A673 (cell line): ENCODE measurements around the gene TBC1D9B. TPM values are rescaled to one million over a fixed set of nuclear protein-coding genes. Genes with fewer than 3 reads are reported as not detected.

Experiments
- BruUV-seq: library from RNA; stranded (reverse); fragments of 400-500 nt; replicated peaks from 2 replicates; lab custom pipeline; 2021; lab: Mats Ljungman, UMichigan
- CTCF ChIA-PET: fragments of 300-600 bp; sonication (Branson Sonifier 250); formaldehyde crosslinking; loops from one replicate; lab custom pipeline; 2022; ENCODE audit warnings: antibody characterized with exemption; lab: Charles Lee
- POLR2A ChIA-PET: fragments of 300-600 bp; sonication (Branson Sonifier 250); formaldehyde crosslinking; loops from one replicate; lab custom pipeline; 2022; ENCODE audit warnings: antibody characterized with exemption; ENCODE audit not compliant: low non-redundant PET; lab: Charles Lee
- DNase-seq: peaks from one replicate; pipeline ENCODE4 v3.0.0-alpha.2; 2015; ENCODE audit warnings: low spot score
- H3K27ac ChIP-seq: fragments of 200-600 bp; sonication (generic); 2 replicates; pipeline ENCODE4 v1.5.1; 2016; ENCODE audit warnings: mixed run types, low read depth, mild to moderate bottlenecking, mixed read lengths, antibody characterized with exemption, low read length; ENCODE audit not compliant: poor library complexity, severe bottlenecking
- H3K27me3 ChIP-seq: fragments of 200-600 bp; sonication (generic); replicated peaks from 2 replicates; pipeline ENCODE4 v1.6.1; 2017; ENCODE audit warnings: mixed run types, low read depth, mild to moderate bottlenecking, mixed read lengths, antibody characterized with exemption, low read length; ENCODE audit not compliant: insufficient read depth, poor library complexity
- H3K36me3 ChIP-seq: fragments of 200-600 bp; sonication (generic); 2 replicates; pipeline ENCODE4 v1.6.1; 2016; ENCODE audit warnings: mixed run types, mild to moderate bottlenecking, mixed read lengths, antibody characterized with exemption, low read length; ENCODE audit not compliant: insufficient read depth, poor library complexity, severe bottlenecking
- H3K4me1 ChIP-seq: fragments of 200-600 bp; sonication (generic); 2 replicates; pipeline ENCODE4 v1.6.1; 2017; ENCODE audit warnings: mixed run types, mild to moderate bottlenecking, mixed read lengths, antibody characterized with exemption, low read length; ENCODE audit not compliant: insufficient read depth, poor library complexity, severe bottlenecking
- H3K4me3 ChIP-seq: fragments of 200-600 bp; sonication (generic); 2 replicates; pipeline ENCODE4 v1.5.1; 2016; ENCODE audit warnings: low read depth, mixed run types, mild to moderate bottlenecking, mixed read lengths, low read length; ENCODE audit not compliant: poor library complexity, severe bottlenecking
- H3K9me3 ChIP-seq: fragments of 200-600 bp; sonication (generic); 2 replicates; pipeline ENCODE4 v1.6.1; 2016; ENCODE audit warnings: mixed run types, low read depth, mild to moderate bottlenecking, mixed read lengths, antibody characterized with exemption, low read length; ENCODE audit not compliant: poor library complexity, severe bottlenecking
- CTCF ChIP-seq: fragments of 300-800, 200-600 bp; sonication (generic); conservative IDR thresholded peaks from 2 replicates; pipeline ENCODE4 v1.5.1; 2017; ENCODE audit warnings: low read depth, mild to moderate bottlenecking, antibody characterized with exemption, low read length, moderate library complexity, mixed read lengths
- EZH2 ChIP-seq: fragments of 200-600 bp; sonication (generic); IDR thresholded peaks from 2 replicates; pipeline ENCODE4 v1.6.1; 2017; ENCODE audit warnings: borderline replicate concordance, low read depth, mild to moderate bottlenecking, mixed read lengths, antibody characterized with exemption, low read length; ENCODE audit not compliant: poor library complexity, severe bottlenecking
- intact Hi-C: fragments of 100-400 bp; cut with micrococcal nuclease; formaldehyde crosslinking; loops from one replicate; pipeline ENCODE4 v1.10.0; 2022; ENCODE audit not compliant: unreplicated experiment
- total RNA-seq: library from RNA; stranded (reverse); gene quantifications from 2 replicates; pipeline ENCODE4 v1.2.3, GENCODE V29; 2021

TBC1D9B gene
- total RNA-seq, 1 experiment from 2014 or later: 68.2 TPM

- no peak overlapping the region for H3K4me3 ChIP-seq
- DNase-seq: no peak
- no peaks in the 10 kb centered on the region for H3K27me3 ChIP-seq
- ChIA-PET CTCF (no interaction called here), POLR2A (no interaction called here)
- no TSS peak for BruUV-seq
- TF ChIP-seq CTCF (no peak), EZH2 (no peak)
- no peak overlapping the region for H3K27ac ChIP-seq
- peaks cover 7% of the 10 kb centered on the region for H3K36me3 ChIP-seq
- intact Hi-C loops: no loop called here
- no peaks in the 10 kb centered on the region for H3K9me3 ChIP-seq
- H3K4me1 ChIP-seq: peaks cover 10% of the 10 kb centered on the region
These were observed 91.3 kb downstream of the TBC1D9B start for GRCh38 chr5:179816401-179816795.

- no TSS peak for BruUV-seq
- H3K36me3 ChIP-seq: peaks cover 7% of the 10 kb centered on the region
- DNase-seq: no peak
- H3K27ac ChIP-seq: no peak overlapping the region
- TF ChIP-seq CTCF (no peak), EZH2 (no peak)
- H3K4me1 ChIP-seq: peaks cover 10% of the 10 kb centered on the region
- ChIA-PET POLR2A (no interaction called here), CTCF (no interaction called here)
- intact Hi-C loops: no loop called here
- no peaks in the 10 kb centered on the region for H3K27me3 ChIP-seq
- H3K4me3 ChIP-seq: no peak overlapping the region
- no peaks in the 10 kb centered on the region for H3K9me3 ChIP-seq
These were observed 92.0 kb downstream of the TBC1D9B start for GRCh38 chr5:179815491-179816249.

- no peaks in the 10 kb centered on the region for H3K9me3 ChIP-seq
- POLR2A ChIA-PET: no interaction called here
- intact Hi-C loops: no loop called here
- no peaks in the 10 kb centered on the region for H3K27me3 ChIP-seq
- no peak for DNase-seq
- H3K27ac ChIP-seq: no peak overlapping the region
- H3K36me3 ChIP-seq: peaks cover 7% of the 10 kb centered on the region
- BruUV-seq: no TSS peak
- no peak overlapping the region for H3K4me3 ChIP-seq
- CTCF ChIA-PET: no interaction called here
- H3K4me1 ChIP-seq: no peaks in the 10 kb centered on the region
- no peak for TF ChIP-seq CTCF
- TF ChIP-seq EZH2: no peak
These were observed 93.6 kb downstream of the TBC1D9B start for GRCh38 chr5:179814090-179814489.
